ENCODE results near the gene ERG.

Gene ERG

DNA sequence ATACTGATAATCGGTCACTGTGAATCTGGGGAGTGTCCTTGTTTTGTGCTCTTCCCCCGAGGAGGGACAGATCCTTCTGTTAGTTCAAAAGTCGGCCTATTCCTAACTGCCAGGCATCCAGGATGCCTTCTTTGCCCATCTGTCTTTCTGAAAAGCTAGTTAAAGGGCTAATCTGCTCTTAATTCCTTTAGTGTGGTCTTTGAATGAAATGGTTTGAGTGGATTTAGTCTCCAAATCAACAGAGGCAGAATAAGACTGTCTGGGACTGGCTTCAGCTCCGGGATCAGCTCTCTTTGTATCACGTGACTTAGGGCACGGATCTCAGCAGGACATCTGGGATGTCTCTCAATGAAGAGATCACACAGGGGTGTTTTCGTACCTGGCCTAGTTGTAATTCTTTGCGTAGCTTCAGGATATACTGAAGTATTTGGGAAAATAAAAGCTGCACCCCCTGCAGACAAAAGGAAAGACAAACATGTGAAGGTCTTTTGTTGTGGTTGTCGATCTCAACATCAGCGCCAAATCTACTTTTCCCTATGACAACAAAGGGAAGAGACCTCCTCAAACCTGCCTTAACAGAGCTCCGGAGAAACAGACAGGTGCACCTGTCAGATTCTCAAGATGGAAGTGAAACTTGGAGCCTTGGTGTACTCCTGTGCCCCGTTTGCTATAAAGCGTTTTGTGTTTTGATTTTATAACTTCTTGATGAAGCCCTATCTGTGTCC, 97.9 kb downstream of the ERG start:
- TF ChIP-seq POLR2AphosphoS5 (IDR thresholded peaks at IDR 0.05; ENCODE audit: low read depth, low read length) (no peak), SIN3A (IDR thresholded peaks at IDR 0.05; ENCODE audit: borderline replicate concordance, insufficient read depth, low read length) (no peak), REST (IDR thresholded peaks at IDR 0.05; ENCODE audit: insufficient read depth in 1 of 2, low read depth in 2 of 2, low read length in 2 of 2) (no peak), FOXP2 (optimal IDR thresholded peaks at IDR 0.05; ENCODE audit: borderline replicate concordance, extremely low read depth, extremely low read length, insufficient read depth) (no peak), TAF1 (IDR thresholded peaks at IDR 0.05; ENCODE audit: borderline replicate concordance, insufficient read depth, low read length) (no peak)

- TF ChIP-seq TAF1 (IDR thresholded peaks at IDR 0.05; ENCODE audit: borderline replicate concordance, insufficient read depth, low read length) (no peak), SIN3A (IDR thresholded peaks at IDR 0.05; ENCODE audit: borderline replicate concordance, insufficient read depth, low read length) (no peak), REST (IDR thresholded peaks at IDR 0.05; ENCODE audit: insufficient read depth in 1 of 2, low read depth in 2 of 2, low read length in 2 of 2) (no peak), FOXP2 (optimal IDR thresholded peaks at IDR 0.05; ENCODE audit: borderline replicate concordance, extremely low read depth, extremely low read length, insufficient read depth) (no peak), POLR2AphosphoS5 (IDR thresholded peaks at IDR 0.05; ENCODE audit: low read depth, low read length) (no peak)
Measured at GRCh38 chr21:38399103-38399502, 99.2 kb downstream of the ERG start.

GRCh38 chr21:38396325-38396724, 102.0 kb downstream of the ERG start:
- TF ChIP-seq POLR2AphosphoS5 (IDR thresholded peaks at IDR 0.05; ENCODE audit: low read depth, low read length), result no peak
- no peak for TF ChIP-seq TAF1 (IDR thresholded peaks at IDR 0.05; ENCODE audit: borderline replicate concordance, insufficient read depth, low read length)
- no peak for TF ChIP-seq REST (IDR thresholded peaks at IDR 0.05; ENCODE audit: insufficient read depth in 1 of 2, low read depth in 2 of 2, low read length in 2 of 2)
- TF ChIP-seq SIN3A (IDR thresholded peaks at IDR 0.05; ENCODE audit: borderline replicate concordance, insufficient read depth, low read length), result no peak
- no peak for TF ChIP-seq FOXP2 (optimal IDR thresholded peaks at IDR 0.05; ENCODE audit: borderline replicate concordance, extremely low read depth, extremely low read length, insufficient read depth)

DNA sequence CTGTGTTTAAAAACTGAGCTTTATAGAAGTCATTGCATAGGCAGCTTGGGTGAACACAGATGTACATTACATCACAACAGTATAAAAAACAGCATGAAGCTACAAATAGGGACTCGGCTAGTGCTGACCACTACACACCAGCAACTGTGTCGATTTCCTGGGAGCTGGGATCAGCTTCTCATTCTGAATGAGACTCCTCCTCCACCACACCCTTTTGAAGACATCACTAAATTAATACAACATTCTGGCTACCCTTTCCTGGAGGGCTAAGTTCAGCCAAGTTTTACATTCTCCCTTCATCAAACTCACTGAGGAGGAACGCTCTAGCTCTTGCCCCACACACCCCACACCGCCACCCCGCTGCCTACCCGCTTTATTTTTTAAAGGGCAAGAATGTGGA, 102.7 kb downstream of the ERG start:
- no peak for TF ChIP-seq POLR2AphosphoS5 (IDR thresholded peaks at IDR 0.05; ENCODE audit: low read depth, low read length)
- TF ChIP-seq REST (IDR thresholded peaks at IDR 0.05; ENCODE audit: insufficient read depth in 1 of 2, low read depth in 2 of 2, low read length in 2 of 2), result no peak

DNA sequence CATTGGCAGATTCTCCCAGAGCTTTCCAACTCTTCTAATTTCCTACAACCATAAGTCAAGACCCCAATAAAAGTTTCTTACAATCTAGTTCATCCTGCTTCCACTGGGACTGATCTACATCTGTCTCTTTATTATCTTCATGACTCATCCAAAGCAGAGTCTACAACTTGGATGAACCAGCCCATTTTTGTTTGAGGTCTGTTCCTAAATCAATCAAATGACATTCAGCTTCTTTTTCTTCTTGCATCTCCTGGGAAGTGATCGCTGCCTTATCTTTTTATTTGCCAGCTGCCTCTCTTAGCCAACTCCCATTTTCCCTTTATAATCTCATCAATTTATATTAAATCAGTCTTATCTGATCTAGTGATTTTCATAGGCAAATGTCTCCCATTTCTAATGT, 105.6 kb downstream of the ERG start:
- no peak for TF ChIP-seq POLR2AphosphoS5 (IDR thresholded peaks at IDR 0.05; ENCODE audit: low read depth, low read length)
- TF ChIP-seq FOXP2 (optimal IDR thresholded peaks at IDR 0.05; ENCODE audit: borderline replicate concordance, extremely low read depth, extremely low read length, insufficient read depth), result no peak
- TF ChIP-seq TAF1 (IDR thresholded peaks at IDR 0.05; ENCODE audit: borderline replicate concordance, insufficient read depth, low read length), result no peak
- no peak for TF ChIP-seq REST (IDR thresholded peaks at IDR 0.05; ENCODE audit: insufficient read depth in 1 of 2, low read depth in 2 of 2, low read length in 2 of 2)
- no peak for TF ChIP-seq SIN3A (IDR thresholded peaks at IDR 0.05; ENCODE audit: borderline replicate concordance, insufficient read depth, low read length)
